ENCODE results near the gene ZFY.
"Not testable (repeated sequence)": the region's sequence is repeated elsewhere in the genome, so short reads cannot be mapped to it uniquely, and the experiment has no call there.

The ZFY gene

DNA sequence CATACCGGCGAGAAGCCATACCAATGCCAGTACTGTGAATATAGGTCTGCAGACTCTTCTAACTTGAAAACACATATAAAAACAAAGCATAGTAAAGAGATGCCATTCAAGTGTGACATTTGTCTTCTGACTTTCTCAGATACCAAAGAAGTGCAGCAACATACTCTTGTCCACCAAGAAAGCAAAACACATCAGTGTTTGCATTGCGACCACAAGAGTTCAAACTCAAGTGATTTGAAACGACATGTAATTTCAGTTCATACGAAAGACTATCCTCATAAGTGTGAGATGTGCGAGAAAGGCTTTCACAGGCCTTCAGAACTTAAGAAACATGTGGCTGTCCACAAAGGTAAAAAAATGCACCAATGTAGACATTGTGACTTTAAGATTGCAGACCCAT lies 44.1 kb downstream of the ZFY start:
- TF ChIP-seq, protein P1, sequence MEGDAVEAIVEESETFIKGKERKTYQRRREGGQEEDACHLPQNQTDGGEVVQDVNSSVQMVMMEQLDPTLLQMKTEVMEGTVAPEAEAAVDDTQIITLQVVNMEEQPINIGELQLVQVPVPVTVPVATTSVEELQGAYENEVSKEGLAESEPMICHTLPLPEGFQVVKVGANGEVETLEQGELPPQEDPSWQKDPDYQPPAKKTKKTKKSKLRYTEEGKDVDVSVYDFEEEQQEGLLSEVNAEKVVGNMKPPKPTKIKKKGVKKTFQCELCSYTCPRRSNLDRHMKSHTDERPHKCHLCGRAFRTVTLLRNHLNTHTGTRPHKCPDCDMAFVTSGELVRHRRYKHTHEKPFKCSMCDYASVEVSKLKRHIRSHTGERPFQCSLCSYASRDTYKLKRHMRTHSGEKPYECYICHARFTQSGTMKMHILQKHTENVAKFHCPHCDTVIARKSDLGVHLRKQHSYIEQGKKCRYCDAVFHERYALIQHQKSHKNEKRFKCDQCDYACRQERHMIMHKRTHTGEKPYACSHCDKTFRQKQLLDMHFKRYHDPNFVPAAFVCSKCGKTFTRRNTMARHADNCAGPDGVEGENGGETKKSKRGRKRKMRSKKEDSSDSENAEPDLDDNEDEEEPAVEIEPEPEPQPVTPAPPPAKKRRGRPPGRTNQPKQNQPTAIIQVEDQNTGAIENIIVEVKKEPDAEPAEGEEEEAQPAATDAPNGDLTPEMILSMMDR (IDR thresholded peaks at IDR 0.05; ENCODE audit: borderline replicate concordance, extremely low read depth, low read length, poor library complexity, severe bottlenecking), result no peak
- TF ChIP-seq EZH2 (IDR thresholded peaks at IDR 0.05; ENCODE audit: borderline replicate concordance, low read depth, low read length, severe bottlenecking), result no peak
- Histone ChIP-seq H3K36me3 (ENCODE audit: insufficient read depth, low read length) (peaks cover 49% of the 10 kb centered on the region), H3K4me3 (ENCODE audit: low read depth in 1 of 2, low read length in 2 of 2) (no peak overlapping the region), H3K79me2 (ENCODE audit: insufficient read depth, low read length) (no peaks in the 10 kb centered on the region), H3K9me3 (ENCODE audit: insufficient read depth, low read length, severe bottlenecking) (no peaks in the 10 kb centered on the region), H3K9ac (ENCODE audit: low read depth, low read length) (no peak overlapping the region), H3K4me2 (ENCODE audit: insufficient read depth, low read length) (no peak overlapping the region), H3K27me3 (ENCODE audit: insufficient read depth, low read length, poor library complexity) (no peaks in the 10 kb centered on the region), H3K27ac (ENCODE audit: low read length) (no peak overlapping the region), H2AFZ (ENCODE audit: low read depth, low read length) (no peak overlapping the region), H3K4me1 (ENCODE audit: insufficient read depth, low read length) (no peaks in the 10 kb centered on the region), H4K20me1 (ENCODE audit: insufficient read depth, low read length) (no peaks in the 10 kb centered on the region)
- ATAC-seq (ENCODE audit: insufficient read depth, low read depth), result no peak
- DNase-seq, result no peak

DNA sequence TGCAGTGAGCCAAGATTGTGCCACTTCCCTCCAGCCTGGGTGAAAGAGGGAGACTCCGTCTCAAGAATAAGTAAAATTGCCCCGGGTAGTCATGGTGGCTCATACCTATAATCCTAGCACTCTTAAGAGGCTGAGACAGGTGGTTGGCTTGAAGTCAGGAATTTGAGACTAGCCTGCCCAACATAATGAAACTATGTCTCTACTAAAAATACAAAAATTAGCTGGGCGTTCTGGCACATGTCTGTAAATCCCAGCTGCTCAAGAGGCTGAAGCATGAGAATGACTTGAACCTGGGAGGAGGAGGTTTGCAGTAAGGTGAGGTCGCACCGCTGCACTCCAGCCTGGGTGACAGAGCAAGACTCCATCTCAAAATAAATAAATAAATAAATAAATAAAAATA lies 49.3 kb downstream of the ZFY start:
- no peaks in the 10 kb centered on the region for H3K27me3 ChIP-seq (ENCODE audit: insufficient read depth, low read length, poor library complexity)
- H3K9me3 ChIP-seq (ENCODE audit: insufficient read depth, low read length, severe bottlenecking), result no peaks in the 10 kb centered on the region
- no peak overlapping the region for H3K4me2 ChIP-seq (ENCODE audit: insufficient read depth, low read length)
- peaks cover 8% of the 10 kb centered on the region for H3K36me3 ChIP-seq (ENCODE audit: insufficient read depth, low read length)
- no peaks in the 10 kb centered on the region for H4K20me1 ChIP-seq (ENCODE audit: insufficient read depth, low read length)
- no peak overlapping the region for H3K27ac ChIP-seq (ENCODE audit: low read length)
- H3K4me1 ChIP-seq (ENCODE audit: insufficient read depth, low read length), result no peaks in the 10 kb centered on the region
- H2AFZ ChIP-seq (ENCODE audit: low read depth, low read length), result no peak overlapping the region
- H3K4me3 ChIP-seq (ENCODE audit: low read depth in 1 of 2, low read length in 2 of 2), result no peak overlapping the region
- H3K79me2 ChIP-seq (ENCODE audit: insufficient read depth, low read length), result no peaks in the 10 kb centered on the region
- TF ChIP-seq, protein P1 (IDR thresholded peaks at IDR 0.05; ENCODE audit: borderline replicate concordance, extremely low read depth, low read length, poor library complexity, severe bottlenecking), result no peak
- no peak for TF ChIP-seq EZH2 (IDR thresholded peaks at IDR 0.05; ENCODE audit: borderline replicate concordance, low read depth, low read length, severe bottlenecking)
- ATAC-seq (ENCODE audit: insufficient read depth, low read depth), result no peak
- no peak for DNase-seq
- H3K9ac ChIP-seq (ENCODE audit: low read depth, low read length), result no peak overlapping the region

DNA sequence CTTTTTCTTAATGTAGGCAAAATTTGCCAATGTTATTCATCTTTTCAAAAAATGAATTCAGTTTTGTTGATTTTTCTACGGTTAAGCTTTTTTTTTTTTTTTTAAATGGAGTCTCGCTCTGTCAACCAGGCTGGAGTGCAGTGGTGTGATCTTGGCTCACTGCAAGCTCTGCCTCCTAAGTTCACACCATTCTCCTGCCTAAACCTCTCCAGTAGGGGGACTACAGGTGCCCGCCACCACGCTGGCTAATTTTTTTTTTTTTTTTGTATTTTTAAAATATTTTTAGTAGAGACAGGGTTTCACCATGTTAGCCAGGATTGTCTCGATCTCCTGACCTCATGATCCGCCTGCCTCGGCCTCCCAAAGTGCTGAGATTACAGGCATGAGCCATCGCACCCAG lies 52.0 kb downstream of the ZFY start:
- not testable (repeated sequence) for H3K36me3 ChIP-seq (ENCODE audit: insufficient read depth, low read length)

DNA sequence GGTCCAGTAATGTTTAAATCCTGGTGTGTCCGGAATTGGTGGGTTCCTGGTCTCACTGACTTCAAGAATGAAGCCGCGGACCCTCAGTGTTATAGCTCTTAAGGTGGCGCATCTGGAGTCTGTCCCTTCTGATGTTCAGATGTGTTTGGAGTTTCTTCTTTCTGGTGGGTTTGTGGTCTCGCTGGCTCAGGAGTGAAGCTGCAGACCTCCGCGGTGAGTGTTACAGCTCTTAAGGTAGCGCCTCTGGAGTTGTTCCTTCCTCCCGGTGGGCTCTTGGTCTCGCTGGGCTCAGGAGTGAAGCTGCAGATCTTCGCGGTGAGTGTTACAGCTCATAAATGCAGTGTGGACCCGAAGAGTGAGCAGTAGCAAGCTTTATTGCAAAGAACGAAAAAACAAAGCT lies 62.2 kb downstream of the ZFY start:
- H3K9me3 ChIP-seq (ENCODE audit: insufficient read depth, low read length, severe bottlenecking); H3K27me3 ChIP-seq (ENCODE audit: insufficient read depth, low read length, poor library complexity); H3K79me2 ChIP-seq (ENCODE audit: insufficient read depth, low read length); H3K36me3 ChIP-seq (ENCODE audit: insufficient read depth, low read length); H4K20me1 ChIP-seq (ENCODE audit: insufficient read depth, low read length); H3K4me3 ChIP-seq (ENCODE audit: low read depth in 1 of 2, low read length in 2 of 2): not testable (repeated sequence)
- peak overlapping the region; percentile 52 for H3K27ac ChIP-seq (ENCODE audit: low read length)
- DNase-seq (peak; percentile 65), ATAC-seq (ENCODE audit: insufficient read depth, low read depth) (peak; percentile 55)
- 0 out of 2 replicates have a peak overlapping the region, but pooled peaks have one; percentile 12 for H3K9ac ChIP-seq (ENCODE audit: low read depth, low read length)
- peak overlapping the region; percentile 58; the same call in 1 of the 2 replicates for H2AFZ ChIP-seq (ENCODE audit: low read depth, low read length)
- H3K4me1 ChIP-seq (ENCODE audit: insufficient read depth, low read length), result peaks cover 39% of the 10 kb centered on the region
- peak overlapping the region; percentile 55 for H3K4me2 ChIP-seq (ENCODE audit: insufficient read depth, low read length)

More for the DNA sequence above, 52.0 kb downstream of the ZFY start:
- H3K9ac ChIP-seq (ENCODE audit: low read depth, low read length); H3K27me3 ChIP-seq (ENCODE audit: insufficient read depth, low read length, poor library complexity); H4K20me1 ChIP-seq (ENCODE audit: insufficient read depth, low read length); ATAC-seq (ENCODE audit: insufficient read depth, low read depth); H2AFZ ChIP-seq (ENCODE audit: low read depth, low read length); H3K4me3 ChIP-seq (ENCODE audit: low read depth in 1 of 2, low read length in 2 of 2); H3K4me1 ChIP-seq (ENCODE audit: insufficient read depth, low read length); DNase-seq; H3K27ac ChIP-seq (ENCODE audit: low read length); H3K4me2 ChIP-seq (ENCODE audit: insufficient read depth, low read length); H3K79me2 ChIP-seq (ENCODE audit: insufficient read depth, low read length); H3K9me3 ChIP-seq (ENCODE audit: insufficient read depth, low read length, severe bottlenecking): not testable (repeated sequence)

Data from DND-41 (cell line).